NB4 (cell line): ENCODE measurements around the gene SKIC2.

Source experiments
- DNase-seq: peaks from one replicate; pipeline ENCODE4 v3.0.0; 2010; ENCODE audit warnings: low read depth
- H3K4me3 ChIP-seq: one replicate; pipeline ENCODE4 v1.5.1; 2011; ENCODE audit warnings: mild to moderate bottlenecking, low read depth, low read length, moderate library complexity
- MYC ChIP-seq: IDR thresholded peaks from 2 replicates; pipeline ENCODE4 v1.6.1; 2011; ENCODE audit warnings: low read depth, low read length
- POLR2A ChIP-seq: IDR thresholded peaks from 2 replicates; pipeline ENCODE4 v1.6.1; 2011; ENCODE audit warnings: mild to moderate bottlenecking; ENCODE audit not compliant: insufficient read length; ENCODE audit errors: extremely low read depth
- TF ChIP-seq, protein P1 (sequence below): IDR thresholded peaks from one replicate; pipeline ENCODE4 v1.5.1; 2012; ENCODE audit warnings: low read depth, low read length
- TF ChIP-seq, protein P2 (sequence below): IDR thresholded peaks from 2 replicates; pipeline ENCODE4 v1.6.1; 2011; ENCODE audit warnings: low read depth, low read length

The SKIC2 gene

DNA sequence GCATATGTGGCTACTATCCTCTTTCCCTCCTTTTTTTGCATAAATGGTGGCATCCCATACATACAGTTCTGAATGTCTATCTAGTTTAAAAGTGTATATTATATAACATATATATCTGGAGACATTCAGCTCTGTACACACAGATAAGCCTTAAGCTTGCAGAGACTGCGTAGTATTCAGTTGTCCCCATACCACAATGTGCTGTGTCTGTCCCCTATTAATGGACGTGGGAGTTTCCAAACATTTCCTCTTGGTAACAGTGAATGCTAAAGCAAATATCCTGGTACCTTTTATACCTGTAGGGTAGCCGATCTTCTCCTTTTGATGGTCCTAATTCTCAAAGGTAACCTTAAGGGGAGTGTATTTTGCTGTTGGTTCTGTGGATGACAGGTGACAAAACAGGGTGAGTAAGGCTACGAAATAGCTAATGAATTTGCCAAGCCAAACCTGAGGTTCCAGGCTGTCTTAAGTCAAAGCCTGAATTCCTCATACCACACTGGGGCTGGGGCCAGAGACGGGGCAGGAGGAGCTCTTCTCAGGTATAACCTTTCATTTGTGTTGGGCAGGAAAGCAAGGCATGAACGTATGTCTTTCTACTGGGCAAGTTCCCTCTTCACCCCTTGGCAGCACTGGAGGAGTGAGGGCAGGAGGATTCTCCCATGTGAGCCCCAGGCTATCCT lies 39.2 kb upstream of the SKIC2 start:
- no peak for TF ChIP-seq POLR2A
- TF ChIP-seq, protein P1, sequence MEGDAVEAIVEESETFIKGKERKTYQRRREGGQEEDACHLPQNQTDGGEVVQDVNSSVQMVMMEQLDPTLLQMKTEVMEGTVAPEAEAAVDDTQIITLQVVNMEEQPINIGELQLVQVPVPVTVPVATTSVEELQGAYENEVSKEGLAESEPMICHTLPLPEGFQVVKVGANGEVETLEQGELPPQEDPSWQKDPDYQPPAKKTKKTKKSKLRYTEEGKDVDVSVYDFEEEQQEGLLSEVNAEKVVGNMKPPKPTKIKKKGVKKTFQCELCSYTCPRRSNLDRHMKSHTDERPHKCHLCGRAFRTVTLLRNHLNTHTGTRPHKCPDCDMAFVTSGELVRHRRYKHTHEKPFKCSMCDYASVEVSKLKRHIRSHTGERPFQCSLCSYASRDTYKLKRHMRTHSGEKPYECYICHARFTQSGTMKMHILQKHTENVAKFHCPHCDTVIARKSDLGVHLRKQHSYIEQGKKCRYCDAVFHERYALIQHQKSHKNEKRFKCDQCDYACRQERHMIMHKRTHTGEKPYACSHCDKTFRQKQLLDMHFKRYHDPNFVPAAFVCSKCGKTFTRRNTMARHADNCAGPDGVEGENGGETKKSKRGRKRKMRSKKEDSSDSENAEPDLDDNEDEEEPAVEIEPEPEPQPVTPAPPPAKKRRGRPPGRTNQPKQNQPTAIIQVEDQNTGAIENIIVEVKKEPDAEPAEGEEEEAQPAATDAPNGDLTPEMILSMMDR = no peak
- DNase-seq = no peak
- no peak overlapping the region for H3K4me3 ChIP-seq

DNA sequence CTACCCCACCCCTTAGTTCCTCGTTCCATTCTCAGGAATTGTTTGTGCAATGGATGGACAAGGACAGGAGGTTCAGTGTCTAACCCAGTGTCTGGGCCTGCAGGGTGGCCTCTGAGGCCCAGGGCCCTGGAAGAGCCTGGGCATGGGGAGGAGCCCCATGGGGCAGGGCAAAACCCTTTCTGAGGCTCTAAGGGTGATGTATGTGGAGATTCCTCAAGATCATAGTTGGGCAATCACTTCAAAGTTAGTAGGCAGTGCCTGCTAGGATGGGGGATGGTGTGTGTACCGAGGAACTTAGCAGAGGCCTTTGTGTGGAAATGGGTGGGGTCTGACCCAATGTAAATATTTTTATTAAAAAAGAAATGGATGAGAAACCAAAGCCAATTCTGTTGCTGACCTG lies 38.2 kb upstream of the SKIC2 start:
- no peak overlapping the region for H3K4me3 ChIP-seq
- TF ChIP-seq, protein P1 = no peak
- TF ChIP-seq MYC = no peak
- TF ChIP-seq, protein P2, sequence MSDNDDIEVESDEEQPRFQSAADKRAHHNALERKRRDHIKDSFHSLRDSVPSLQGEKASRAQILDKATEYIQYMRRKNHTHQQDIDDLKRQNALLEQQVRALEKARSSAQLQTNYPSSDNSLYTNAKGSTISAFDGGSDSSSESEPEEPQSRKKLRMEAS = no peak
- TF ChIP-seq POLR2A = no peak
- DNase-seq = peak; percentile 76

DNA sequence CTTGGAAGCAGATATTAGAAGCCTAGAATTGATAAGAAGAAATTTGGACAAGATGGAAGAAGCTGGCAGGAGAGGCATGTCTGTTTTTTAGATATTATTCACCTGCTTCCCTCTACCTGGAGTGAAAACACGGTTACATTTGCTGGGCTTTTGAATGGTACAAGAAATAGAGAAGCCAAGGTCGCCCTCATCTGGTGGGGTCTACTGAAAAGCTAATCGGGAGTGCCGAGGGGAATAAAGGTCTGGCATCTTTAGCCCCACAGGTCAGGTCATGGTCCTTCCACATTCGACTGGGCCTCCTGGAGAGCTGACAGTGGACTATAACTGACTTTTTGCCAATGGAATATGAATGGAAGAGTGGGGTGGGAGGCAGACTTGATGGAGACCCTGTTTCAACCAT lies 36.0 kb upstream of the SKIC2 start:
- peak; percentile 55 for DNase-seq
- TF ChIP-seq MYC = no peak
- TF ChIP-seq, protein P1 = peak; percentile 38
- TF ChIP-seq POLR2A = no peak
- TF ChIP-seq, protein P2 = no peak
- no peak overlapping the region for H3K4me3 ChIP-seq

DNA sequence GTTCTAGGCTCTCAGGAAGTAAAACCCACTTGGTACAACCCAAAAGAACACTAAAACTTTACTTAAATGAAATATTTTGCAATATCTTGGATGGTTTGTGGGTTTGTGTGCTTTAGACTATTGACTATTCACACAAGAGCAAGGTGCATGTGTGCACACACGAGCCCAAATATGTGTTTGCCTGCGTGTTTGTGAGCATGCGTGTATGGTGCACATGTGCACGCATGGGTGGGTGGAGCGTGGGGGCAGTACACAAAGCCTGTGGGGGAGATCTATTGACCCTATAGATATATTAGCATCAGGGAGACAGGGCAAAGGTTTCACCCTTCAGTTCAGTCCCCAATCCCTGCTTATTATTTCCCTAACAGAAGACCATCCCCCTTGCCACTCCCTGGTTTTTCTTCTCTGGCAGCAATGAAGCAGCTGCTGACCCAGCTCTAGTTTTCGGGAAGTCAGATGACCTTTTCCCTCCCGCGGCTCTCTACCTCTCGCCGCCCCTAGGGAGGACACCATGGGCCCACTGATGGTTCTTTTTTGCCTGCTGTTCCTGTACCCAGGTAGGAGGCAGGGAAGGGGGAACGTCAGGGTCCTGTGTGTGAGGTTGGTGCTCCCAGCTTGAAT lies 31.6 kb upstream of the SKIC2 start, which contains the start of gene C2:
C2 (plus strand) TSS at position 476 of the 621 bp plus-strand sequence; CDS start at position 512, 36 bp downstream.
- no peak within 1 kb of the TSS for H3K4me3 ChIP-seq
- TF ChIP-seq, protein P1 = no peak
- TF ChIP-seq, protein P2 = no peak
- no peak for DNase-seq

DNA sequence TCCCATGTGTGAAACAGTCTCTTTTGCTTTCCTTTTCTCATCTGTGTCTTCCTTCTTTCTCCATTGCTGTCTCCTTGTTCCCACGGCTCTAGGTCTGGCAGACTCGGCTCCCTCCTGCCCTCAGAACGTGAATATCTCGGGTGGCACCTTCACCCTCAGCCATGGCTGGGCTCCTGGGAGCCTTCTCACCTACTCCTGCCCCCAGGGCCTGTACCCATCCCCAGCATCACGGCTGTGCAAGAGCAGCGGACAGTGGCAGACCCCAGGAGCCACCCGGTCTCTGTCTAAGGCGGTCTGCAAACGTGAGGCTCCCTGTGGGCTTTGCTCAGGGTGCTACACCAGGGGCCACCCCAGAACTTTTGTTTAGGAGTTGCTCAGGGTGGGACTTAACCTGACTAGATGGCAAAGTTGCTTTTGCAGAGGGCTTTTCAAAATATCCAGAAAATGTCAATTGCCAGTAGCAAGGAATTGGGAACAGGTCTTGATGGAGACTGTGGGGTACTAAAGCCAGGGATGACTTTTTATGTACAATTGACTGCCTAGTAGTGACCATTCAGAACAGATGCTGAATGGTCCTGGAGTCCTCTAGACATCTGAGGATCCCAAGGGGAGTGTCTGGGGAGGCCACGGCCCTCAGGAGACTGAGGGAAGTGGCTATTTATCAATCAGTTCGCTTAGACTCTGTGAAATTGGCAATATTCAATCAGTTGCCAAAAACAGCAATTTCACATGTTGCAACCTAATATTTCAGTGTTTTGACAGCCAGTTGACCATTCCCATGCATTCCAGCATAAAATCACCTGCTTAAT lies 30.9 kb upstream of the SKIC2 start:
- DNase-seq = no peak
- no peak overlapping the region for H3K4me3 ChIP-seq
- TF ChIP-seq, protein P2 = no peak
- TF ChIP-seq, protein P1 = no peak
- no peak for TF ChIP-seq POLR2A
- no peak for TF ChIP-seq MYC
